CD4-positive, alpha-beta T cell treated with Interleukin-15 for 1 hour (primary cell): ENCODE data around the gene ANKRD60.
A peak's percentile ranks its signal among the peaks of the same experiment; 100 is the strongest.

Experiments used
- DNase-seq: peaks from one replicate; pipeline ENCODE4 v3.0.0-alpha.2; 2020

ANKRD60 gene

DNA sequence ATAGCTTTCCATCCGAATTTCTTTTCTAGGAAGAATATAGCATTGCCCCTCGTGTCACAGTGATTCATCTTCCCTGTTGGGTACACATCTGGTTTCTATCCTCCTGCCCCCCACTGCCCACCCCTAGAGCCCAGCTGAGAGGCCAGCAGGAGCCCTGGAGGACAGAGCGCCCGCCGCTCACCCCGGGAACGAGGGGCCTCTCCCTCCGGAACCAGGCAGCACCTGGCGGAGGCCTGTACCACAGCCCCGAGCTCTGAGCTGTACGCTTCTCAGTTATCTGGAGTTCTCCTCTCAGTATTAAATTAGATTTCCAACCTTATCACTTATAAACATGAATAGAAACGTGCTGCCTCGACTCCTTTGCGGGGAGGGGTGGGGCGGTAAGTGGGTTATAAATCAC, 6.0 kb downstream of the ANKRD60 start:
- DNase-seq, result no peak

DNA sequence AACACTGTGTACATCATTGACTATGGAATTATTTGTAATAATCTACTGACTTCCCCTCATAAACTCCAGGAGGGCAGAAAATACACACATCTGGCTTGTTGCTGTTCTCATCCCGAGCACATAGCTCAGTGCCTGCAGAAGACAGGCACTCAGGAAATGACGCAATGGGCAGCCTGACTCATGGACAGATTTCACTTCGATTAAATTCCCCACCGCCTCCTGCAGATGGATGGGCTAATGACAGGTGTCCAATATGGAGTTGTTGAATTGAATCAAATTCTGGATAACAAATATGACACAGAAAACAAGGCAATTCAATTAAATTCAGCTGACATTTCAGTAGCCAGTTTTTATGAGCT, 9.1 kb downstream of the ANKRD60 start:
- no peak for DNase-seq

DNA sequence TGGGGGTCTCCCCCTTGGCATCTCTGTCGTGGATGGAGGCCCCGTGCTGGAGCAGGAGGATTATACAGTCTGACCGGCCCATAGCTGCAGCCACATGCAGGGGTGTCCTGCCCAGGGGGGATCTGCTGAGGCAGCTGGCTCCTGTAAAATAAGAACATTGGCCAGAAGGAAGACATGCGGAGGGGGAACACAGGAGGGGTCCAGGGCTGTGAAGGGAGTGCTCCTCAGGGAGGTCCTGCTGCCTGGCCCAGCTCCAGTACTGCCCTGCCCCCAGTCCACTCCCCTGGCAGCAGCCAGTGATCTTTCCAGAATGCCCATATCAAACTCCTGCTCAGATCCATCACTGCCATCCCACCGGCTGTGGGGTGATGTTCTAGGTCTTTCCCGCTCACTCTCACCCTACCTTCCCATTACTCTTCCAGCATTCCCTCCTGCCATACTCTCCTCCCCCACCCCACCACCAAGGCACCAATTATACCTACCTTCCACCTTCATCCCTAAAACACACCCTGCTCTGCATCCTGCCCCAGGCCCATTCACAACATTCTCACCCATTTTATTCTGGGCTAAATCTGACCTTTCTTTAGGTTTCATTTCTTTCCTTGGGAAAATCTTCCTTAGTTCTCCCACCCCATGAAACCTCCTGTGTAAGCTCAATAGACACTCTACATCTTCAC, 9.7 kb downstream of the ANKRD60 start:
- no peak for DNase-seq

DNA sequence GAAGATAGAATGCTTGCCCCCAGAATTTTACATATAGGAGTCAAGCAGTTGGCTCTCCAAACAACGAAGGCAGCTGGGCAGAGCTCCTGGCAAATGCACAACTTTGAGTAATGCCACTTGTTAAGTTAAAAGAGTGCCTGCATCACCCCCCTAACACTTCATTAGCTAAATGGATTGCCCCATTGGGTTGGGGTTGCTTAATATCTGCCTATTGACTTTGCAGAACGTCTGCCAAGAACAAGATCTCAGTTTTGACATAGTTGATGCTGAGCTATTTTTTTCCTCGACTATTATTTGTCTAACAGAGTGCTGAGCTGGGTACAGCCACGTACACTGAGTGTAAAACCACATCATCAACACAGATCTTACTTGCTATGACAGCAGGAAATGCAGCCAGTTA, 12.1 kb downstream of the ANKRD60 start:
- DNase-seq, result no peak

DNA sequence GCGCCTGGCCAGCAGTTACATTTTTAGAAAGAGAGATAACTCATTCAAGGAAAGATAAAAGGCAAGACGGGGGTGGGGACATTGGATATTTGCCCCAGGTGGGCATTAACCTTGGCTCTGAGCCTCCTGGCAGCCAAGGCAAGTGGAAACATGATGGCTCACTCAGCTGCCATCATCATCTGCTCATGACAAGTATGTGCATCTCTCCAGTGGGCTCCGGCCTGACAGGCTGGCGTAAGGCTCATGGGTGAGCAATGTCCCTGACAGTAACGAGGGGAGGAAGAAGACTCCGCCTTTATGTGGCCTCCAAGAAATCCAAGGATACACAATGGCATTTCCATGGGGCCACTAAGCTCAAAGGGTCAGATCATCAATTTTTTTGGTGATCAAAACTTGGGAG, 13.3 kb downstream of the ANKRD60 start:
- DNase-seq, result no peak

DNA sequence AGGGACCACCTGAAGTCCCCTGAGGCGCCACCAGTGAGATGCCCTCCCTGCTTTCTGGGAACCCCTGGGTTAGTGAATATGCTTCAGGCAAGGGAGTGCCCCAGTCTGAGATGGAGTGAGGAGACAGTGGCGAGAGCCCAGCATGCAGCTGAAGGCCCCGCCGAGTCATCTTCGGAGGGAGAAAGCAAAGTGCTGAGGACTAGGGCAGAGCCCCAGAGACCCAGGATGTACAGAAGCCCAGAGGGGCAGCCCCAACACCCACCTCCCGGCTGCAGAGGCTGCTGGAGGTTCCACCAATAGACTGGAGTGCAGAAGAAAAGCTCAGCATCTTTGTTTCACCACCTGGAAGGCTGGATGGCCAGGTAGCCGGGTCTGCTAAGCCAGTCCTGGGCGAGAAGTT, 14.1 kb downstream of the ANKRD60 start:
- no peak for DNase-seq

DNA sequence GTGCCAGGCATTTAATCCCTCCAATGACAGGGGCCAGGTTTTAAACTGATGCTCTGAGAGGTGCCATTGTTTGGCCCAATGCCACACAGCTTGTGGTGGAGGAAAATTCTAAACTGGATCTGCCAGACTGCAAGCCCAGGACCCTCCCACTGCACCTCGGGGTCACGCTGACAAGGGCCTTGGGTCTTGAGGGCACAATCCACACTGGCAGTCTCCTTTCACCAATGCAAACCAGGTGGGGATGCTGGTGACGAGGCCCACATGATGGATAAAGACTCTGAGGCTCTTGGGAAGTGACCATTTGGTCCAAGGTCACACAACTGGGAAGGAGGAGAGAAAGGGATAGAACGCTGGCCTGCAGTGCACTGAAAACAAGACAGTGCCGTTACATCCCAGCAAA, 14.7 kb downstream of the ANKRD60 start:
- no peak for DNase-seq

DNA sequence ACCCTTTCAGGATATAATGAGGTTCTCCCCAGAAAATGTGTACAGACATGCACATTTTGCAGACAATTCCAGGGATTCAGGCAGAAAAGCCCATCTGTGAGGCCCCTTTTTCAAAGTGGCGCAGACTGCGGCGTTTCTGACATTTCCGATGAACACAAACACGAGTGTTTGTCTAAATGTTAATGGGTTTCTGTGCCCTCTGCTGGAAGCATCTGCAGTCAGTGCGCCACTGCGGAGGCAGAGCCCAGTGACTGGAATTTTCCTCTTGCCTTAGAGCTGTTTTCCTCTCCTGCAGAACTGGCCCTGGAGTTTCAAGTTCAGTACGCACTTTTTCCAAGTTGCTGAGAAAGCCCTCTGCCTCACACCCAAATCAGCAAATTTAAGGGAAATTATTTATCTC, 15.3 kb downstream of the ANKRD60 start:
- no peak for DNase-seq

DNA sequence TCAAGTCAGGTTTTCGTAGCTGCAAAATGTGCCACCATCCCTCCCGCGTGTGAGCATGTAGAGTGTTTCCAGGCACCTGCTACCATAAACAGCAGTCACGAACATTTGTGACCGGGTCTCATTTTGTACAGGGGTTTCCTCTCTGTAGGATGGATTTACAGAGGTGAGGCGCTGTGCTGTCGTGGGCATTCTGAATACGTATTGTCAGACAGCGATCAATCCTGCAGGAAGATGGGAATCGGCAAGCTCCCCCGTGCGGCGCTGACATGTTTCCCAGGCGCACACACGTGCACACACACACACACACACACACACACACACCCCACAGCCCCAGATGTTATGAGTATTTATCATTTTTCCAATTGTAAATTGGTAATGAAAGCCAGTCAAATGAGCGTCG, 15.8 kb downstream of the ANKRD60 start:
- DNase-seq, result no peak

DNA sequence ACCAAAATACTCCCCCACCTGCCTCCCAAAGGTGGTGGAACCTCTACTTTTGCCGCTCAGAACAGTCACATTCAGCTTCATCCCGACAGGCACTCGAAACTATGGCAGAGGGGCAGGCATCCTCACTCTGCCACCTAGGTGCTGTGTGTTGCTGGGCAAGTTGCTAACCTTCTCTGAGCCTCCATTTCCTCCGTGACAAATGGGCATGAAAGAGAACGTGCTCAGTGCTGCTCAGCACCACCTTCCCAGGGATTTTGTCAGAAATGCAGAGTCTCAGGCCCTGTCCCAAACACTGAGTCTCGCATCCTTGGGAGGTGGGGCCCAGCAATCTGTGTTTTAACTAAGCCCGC, 18.1 kb downstream of the ANKRD60 start:
- DNase-seq, result no peak

DNA sequence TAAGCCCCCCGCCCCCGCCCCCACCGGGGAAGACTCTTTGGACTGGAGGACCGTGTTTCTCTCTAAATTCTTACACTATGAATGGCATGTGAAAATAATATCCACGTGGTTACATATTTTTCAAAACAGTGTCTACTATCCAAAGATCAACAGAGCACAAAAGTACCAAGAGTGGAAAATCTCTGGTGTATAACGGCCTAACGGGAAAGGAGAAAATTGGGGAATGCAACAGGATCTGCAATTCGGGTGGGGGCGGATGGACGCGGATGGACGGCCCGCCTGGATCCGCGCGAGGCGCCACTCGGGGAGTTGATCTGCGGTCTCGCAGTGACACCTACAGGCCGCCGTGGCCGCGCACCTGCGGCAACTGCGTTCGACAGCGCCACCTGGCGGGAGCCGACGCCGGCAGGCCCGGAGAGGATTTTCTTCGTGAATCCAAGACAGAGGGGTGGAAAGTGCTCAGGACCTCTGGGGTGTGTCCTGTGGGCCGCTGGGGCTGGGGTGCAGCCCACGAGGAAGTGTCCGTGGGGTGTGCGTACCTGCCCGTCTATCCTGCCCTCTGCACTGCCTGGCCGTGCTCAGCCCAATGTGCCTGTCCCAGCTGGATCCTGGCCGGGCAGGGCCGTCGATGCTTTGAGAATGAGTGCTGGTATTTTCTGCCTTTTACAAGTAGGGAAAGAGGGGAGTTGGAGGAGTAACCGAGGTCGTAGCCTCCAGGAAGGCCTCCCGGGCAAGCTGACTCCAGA, 18.6 kb downstream of the ANKRD60 start:
- peak; percentile 75 for DNase-seq

DNA sequence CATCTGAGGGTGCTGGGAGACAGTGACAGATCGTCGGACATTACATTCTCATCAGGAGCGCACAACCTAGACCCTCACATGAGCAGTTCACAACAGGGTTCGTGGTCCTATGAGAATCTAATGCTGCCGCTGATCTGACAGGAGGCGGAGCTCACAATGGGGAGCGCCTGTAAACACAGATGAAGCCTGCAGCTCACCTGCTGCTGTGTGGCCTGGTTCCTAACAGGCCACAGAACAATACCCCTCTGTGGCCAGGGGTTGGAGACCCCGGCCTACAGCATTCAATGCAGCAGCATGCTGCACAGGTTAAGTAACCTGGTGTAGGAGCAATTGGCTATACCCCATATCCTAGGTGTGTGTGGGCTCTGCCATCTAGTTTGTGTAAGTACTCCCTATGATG, 19.5 kb downstream of the ANKRD60 start:
- DNase-seq, result no peak

DNA sequence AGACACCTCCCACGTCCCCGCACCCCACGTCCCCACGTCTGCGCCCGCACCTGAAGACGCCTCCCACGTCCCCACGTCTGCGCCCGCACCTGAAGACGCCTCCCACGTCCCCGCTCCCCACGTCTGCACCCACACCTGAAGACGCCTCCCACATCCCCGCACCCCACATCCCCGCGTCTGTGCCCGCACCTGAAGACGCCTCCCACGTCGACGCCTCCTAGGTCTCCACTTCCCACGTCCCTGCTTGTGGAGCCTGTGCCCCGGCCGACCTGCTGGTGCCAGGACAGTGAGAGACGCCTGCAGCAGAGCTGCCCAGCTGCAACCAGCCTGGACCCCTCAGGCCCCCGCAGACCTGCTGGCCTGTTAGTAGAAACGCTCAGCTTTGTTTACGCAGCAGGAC, 22.6 kb downstream of the ANKRD60 start:
- DNase-seq, result no peak

DNA sequence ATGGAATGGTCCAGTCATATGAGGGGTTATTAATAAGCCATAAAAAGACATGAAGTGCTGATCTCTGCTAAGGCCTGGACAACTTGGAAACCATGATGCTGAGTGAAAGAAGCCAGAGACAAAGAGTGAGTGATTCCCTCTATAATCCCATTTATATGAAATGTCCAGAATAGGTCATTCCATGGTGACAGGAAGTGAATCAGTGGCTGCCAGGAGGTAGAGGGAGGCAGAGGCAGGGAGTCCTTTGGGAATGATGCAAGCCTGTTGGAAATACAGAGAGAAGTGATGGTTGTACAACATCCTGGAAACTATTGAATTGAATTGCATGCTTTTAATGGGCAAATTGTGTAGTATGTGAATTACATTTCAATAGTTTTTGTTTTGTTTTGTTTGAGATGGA, 26.4 kb downstream of the ANKRD60 start:
- DNase-seq, result no peak

DNA sequence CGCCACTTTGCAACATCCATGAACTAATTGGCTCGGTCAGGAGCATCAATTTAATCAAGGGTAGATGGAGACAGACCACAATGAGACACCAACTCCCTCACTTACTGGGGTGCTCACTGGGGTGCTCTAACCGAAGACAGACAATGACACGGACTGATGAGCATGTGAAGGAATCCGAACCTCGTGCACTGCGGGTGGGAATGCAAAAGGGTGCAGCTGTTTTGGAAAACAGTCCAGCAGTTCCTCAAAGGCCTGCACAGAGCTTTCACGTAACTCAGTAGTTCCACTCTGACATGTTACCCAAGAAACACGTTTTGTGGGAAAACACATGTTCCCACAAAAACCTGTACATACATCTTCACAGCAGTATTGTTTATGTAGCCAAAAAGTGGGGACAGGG, 26.8 kb downstream of the ANKRD60 start:
- DNase-seq, result no peak

DNA sequence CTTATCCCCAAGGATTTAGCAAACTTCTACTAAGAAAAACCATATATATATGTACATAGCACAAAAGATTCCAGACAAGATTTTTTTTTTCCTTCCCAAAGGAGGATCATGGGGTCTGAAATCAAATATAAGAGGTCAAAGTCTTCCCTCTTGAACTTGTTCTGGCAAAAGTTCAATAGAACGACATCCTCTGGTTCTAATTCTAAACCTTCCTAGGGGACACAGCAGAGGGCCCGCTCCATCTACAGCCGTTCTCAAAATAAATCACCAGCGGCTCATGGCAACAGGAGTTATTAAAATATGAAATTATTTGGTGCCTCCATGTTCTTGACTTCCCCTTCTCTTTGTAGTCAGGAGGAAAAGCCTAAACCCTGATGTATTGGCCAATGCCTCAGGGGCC, 29.0 kb downstream of the ANKRD60 start:
- DNase-seq, result no peak

DNA sequence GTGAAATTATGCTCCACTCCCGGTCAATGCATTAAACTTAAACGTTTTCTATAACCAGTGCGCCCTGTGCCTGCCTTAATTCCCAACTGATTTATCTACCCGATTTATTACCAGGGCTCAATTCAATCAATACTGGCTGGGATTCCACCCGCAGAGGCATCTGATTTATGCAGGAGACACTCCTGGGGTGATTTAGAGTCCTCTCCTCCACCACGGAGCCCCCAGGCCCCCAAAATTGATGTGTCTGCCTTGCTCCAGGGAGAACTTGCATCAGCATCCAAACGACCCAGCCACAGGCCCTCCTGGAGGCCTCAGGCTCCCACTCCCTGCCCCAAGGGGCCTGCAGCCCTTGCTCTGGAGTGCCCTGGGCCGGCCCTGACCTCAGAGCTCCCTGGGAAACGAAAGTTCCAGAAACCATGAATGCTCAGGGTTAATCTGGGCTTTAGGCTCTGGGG, 29.5 kb downstream of the ANKRD60 start:
- no peak for DNase-seq

DNA sequence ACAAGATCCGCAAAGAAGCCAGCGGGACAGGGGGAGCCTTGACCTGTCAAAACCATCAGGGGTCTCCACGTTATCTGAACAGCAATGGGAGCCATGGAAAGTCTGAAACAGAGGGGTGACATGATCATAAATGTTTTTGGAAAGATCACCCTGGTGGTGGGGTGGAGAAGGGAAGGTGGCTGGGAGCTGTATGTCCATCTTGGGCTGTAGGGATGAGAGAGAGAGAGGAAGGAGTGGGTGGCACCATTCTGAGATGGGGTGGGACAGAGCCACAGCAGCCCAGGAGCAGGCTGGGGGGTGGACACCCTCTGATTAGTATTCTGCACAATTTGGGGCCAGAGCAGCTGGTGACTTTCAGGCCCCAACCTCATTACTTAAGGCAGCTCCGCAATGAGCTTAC, 30.1 kb downstream of the ANKRD60 start:
- no peak for DNase-seq

DNA sequence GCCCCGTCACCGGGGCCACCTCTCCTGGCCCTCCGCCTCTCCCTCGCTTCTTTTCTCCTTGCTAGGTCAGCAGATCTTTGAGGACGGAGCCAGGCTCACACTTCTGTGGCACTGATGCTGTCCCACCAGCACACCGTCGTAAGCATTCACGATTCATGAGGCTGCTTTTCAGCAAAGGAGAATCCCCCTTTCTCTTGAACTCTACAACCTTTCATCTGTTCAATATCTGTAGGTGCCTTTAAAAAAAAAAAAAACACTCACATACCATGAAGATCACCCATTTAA, 31.3 kb downstream of the ANKRD60 start:
- no peak for DNase-seq

DNA sequence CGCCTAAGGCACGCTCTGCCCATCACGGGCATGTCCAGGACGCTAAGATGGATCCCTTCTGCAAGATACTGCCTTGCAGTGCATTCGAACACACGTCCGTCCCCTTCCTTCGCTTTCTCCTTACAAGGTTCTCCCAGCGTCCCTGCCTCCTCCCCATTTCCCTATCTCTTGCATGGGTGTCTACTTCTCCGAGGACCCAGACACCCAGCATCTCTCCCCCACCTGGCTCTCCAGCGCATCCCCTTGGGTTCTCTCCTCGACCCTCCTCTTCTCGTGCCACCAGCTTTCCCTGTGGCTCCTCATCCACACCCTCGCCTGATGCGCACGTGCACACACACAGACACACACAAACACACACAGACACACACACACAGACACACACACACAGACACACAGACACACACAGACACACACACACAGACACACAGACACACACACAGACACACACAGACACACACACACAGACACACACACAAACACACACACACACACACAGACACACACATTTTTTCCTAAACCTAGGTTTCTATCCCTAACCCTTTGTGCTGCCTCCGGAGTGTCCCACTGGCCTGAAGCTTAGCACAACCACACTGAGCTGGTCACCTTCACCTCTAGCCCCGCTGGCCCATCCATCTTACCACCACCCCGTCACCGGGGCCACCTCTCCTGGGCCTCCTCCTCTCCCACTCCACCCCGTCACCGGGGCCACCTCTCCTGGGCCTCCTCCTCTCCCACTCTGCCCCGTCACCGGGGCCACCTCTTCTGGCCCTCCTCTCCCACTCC, 31.9 kb downstream of the ANKRD60 start:
- no peak for DNase-seq

DNA sequence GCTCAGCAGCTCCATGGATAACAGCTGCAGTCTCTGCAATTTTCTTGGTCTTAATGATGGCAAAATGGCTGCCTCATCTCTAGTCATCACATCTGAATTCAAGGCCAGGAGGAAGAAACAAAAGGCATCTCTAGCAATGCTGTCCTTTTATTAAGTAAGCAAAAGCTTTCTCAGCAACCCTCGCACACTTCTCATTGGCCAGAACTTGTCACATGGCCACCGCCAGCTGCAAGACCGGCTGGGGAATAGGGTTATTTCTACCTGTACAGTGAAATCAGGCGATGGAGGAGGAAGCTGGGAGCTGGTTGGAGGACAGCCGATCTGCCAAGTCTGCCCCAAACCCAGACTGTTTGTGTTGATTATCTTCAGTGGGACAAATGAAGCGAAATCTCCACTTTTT, 33.4 kb downstream of the ANKRD60 start:
- no peak for DNase-seq

DNA sequence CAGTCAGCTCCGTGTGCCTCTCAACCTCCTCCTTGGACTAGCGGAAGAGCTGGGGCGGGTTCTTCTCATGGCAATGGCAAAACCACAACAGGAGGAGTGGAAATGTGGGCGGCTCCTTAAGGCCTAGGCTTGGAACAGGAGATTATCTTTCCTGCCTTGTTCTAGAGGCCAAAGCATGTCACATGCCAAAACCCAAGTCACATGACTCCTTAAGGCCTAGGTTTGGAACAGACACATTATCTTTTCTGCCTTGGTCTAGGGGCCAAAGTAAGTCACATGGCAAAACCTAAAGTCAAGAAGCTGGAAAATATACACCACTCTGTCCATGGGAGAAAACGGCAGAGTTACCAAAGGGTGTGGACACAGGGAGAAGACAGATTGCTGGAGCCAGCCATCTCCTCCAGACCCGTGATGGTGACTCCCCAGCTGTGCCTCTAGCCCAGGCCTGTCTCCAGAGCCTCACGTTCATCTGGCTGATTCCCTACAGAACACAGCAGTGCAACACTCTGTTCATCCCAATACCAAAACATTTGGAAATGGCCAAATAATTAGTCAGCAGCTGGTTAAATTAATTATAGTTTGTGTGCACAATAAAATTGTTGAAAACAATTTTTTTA, 34.2 kb downstream of the ANKRD60 start:
- DNase-seq, result no peak

DNA sequence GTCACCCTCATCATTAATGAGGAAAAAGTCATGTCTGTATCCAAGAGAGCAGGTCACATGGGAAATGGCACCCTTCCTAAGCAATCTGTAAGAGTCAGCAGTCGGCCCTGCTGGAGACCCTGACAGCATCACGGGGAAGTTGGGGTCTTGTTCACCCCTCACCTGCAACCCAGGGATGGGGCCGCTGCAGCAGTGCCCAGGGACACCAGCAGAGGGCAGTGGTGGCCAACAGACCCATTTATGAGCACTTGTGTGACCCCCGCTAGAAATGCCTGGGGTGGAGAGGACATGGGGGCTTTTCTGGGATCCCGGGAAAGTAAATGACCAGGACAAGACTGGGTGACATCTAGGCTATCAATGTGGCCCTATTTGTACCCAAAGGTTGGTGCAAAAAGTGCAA, 35.9 kb downstream of the ANKRD60 start:
- no peak for DNase-seq

DNA sequence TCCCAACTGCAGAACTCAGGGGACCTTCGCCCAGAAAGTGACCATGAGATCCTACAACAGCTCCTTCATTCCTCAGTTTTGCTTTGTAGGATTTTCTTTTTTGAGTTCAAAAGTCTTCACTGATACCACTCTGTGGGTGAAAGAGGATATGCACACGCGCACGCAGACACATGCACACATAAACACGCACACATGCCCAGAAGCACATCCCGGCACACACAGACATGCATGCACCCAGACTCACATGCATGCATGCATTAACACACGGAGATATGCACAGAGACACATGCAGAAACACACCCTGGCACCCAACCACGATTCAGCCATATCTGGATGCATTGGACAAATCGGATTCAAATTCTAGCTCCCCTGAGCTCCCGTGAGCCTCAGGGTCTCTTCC, 36.4 kb downstream of the ANKRD60 start:
- DNase-seq, result no peak
